T-helper 2 cell treated with Interferon-gamma antibody and Interleukin-4, amounts not matched to agents 100 ng/mL and 5 ng/mL, for 36 hours (primary cell): ENCODE measurements around the gene PCDHA1. TPM values are rescaled to one million over a fixed set of nuclear protein-coding genes. Genes with fewer than 3 reads are reported as not detected.

ENCODE experiments used
- intact Hi-C: fragments of 100-400 bp; cut with micrococcal nuclease; formaldehyde crosslinking; loops from one replicate; pipeline ENCODE4 v1.15.1; 2023
- total RNA-seq: library from RNA; stranded (reverse); gene quantifications from 2 replicates; pipeline ENCODE4 v1.2.3, GENCODE V29; 2022

PCDHA1 gene
- total RNA-seq, 1 donor from 2014 or later, result not detected

DNA sequence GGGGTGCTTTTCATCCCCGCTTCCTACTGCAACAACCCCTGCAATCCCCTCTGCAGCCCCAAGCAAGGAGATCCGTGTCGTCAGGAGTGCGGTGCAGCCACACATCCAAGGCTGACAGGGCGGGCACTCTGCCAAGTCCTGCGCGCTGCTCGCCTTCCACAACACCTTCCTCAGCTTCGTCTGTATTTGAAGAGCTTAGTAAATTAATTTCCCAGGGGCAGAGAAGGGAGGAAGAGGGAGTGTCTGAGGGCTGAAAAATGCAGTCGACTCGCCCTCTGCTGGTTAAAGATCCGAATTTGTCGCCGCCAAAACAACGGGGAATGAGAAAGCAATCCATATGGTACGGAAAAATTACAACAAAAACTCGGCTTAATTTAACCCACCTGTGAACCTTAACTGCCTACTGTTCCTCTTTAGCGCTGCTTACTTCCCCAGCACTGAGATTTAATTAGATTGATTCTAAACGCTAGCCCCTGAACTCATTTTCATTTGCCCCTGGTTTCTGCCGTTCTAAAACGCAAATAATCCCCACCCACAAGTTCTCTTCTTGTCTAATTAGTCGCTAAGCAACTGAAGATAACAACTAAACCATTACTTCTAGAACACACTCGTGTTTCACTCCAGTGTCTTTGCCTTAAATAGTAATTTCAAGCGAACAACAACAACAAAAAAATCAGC is 254.3 kb downstream of the PCDHA1 start:
- intact Hi-C loops, result loop anchor here (10.0 kb wide), 1 partner anchor 215 kb away; the partner anchor contains the start of genes PCDHA5 and PCDHA6

DNA sequence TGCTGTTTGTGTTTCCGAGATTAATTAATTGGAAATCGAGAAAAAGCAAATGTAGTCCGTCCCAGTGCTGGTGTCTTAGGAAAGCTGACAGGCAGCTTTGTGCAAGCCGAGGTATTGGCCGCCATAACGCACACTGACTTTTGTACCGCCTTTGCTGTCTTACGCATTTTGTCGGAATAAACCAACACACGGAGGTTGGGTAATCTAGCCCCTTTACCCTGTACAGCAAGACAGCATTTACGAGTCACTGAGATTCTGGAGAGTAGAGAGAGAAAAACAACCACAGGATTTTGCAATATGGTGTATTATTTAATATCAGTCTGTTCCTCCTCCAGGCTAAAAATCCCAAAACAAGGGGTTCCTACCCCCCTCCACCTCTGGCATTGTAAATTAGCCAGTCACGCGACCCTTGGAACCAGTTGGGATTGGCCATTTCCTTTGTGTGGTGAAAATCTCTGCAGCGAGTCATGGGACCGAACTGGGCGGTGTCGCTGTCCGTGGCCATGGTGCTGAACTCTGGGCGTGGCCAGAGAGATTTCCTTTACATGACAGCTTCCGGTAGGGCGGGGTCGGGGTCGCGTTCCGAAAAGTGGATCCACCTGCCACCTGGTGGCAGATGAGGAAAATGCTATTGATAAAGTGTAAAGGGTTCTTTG is 255.0 kb downstream of the PCDHA1 start:
- intact Hi-C loops, result loop anchor here (1.0 to 10.0 kb wide), 2 partner anchors 200 to 216 kb away; partner anchors contain the start of genes PCDHA5, PCDHA6 and PCDHA8

DNA sequence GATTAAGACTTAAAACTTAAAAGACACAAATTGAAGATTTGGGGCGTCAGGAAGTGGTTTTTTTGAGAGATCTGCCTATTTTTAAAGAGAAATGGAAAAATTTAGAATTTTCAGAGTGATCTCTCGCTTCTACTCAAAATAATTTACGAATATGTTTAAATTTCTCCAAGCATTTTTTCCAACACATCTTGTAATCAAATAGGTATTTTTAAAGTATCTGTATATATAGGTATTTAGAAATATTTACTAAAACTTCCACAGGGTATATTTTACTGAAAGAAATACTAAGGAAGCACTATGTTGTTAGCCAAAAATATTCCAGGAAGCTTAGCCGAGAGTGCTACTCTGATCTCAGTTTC is 255.5 kb downstream of the PCDHA1 start:
- intact Hi-C loops, result loop anchor here (1.0 to 10.0 kb wide), 2 partner anchors 200 to 217 kb away; partner anchors contain the start of genes PCDHA5, PCDHA6 and PCDHA8

DNA sequence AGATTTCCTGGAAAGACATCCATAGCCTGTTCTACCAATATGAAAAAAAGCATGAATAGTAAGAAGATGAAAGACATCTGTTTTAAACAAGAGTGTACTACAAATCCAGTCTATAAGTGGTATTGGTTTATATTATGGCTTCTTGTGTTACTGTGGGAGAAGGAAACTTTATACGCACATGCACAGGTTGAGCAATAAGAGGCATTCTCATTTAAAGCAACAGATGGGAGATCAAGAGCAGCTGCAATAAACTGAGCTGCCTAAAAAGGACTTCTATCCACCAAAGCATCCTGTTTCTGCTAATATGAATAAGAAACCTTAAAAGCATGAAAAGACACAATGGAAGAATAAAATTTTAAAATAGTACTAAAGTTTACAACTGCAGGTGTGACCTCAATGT is 256.6 kb downstream of the PCDHA1 start:
- intact Hi-C loops, result loop anchor here (10.0 kb wide), 1 partner anchor 218 kb away; the partner anchor contains the start of genes PCDHA5 and PCDHA6

DNA sequence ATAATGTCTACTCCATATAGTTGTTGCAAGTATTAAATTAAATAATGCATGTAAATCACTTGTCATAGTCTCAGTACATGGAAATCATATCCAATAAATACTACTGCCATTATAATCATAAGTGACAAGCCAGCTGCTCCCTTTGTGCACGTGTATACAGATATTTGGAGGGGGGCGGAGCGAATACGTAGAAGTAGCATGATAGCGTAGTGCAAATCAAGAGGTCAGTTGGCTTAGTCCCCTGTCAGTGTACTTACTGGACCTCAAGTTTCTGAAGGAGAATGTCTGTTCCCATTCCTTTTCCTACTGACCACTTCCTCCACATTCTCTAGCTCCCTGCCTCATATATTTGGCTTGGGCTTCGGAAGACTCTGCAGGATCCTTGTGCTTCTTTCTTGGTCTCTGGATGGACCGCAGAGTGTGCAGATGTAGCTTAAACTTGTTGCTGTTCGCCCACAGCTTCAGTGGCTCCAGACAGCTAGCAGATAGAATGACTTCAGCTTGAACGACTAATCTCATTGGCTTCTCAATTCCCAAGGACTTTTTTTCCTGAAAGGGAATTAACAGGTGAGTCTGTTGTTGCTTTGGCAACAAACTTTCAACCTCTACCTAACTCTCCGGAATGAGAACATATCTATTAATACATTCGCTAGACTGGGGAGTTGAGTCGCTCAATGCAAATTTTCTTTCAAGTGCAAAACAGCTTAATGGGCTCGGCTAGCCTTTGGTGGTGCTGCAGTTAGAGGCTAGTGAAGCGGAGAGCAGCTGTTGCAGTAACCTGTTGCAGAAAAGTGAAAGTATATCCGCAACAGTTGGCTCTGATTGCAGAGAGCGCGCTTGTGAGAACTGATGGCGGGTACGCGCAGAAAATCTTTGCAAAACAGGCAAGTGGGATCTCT is 264.9 kb downstream of the PCDHA1 start, which contains the start of gene PCDHB1:
Gene PCDHB1 (plus strand): TSS at position 753 of the 899 bp plus-strand sequence. CDS start 97 bp downstream, at position 850.
- intact Hi-C loops, result no loop called here

DNA sequence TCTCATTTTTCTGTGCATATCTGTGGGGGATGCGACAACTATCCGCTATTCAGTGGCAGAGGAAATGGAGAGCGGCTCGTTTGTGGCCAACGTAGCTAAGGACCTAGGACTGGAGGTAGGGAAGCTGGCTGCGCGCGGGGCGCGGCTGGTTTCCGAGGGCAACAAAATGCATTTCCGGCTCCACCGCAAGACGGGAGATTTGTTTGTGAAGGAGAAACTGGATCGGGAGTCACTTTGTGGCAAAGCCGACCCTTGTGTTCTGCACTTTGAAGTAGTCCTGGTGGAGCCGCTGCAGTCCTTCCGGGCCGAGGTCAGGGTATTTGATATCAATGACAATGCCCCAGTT is 265.6 kb downstream of the PCDHA1 start:
- intact Hi-C loops, result no loop called here

Other genes starting within 250 kb of the PCDHA1 start
- gene EIF4EBP3, start 238.5 kb upstream of the PCDHA1 start, total RNA-seq, result 6.0 and 6.7 TPM in 2 replicates
- 39.3 and 41.2 TPM in 2 replicates for gene SRA1, start 228.7 kb upstream of the PCDHA1 start, total RNA-seq
- gene APBB3, start 221.5 kb upstream of the PCDHA1 start, total RNA-seq, result 22.4 and 24.5 TPM in 2 replicates
- 86.4 and 93.4 TPM in 2 replicates for gene SLC35A4, start 221.3 kb upstream of the PCDHA1 start, total RNA-seq
- 0.27 and 0.32 TPM in 2 replicates for gene CD14, start 153.0 kb upstream of the PCDHA1 start, total RNA-seq
- gene TMCO6, start 146.7 kb upstream of the PCDHA1 start, total RNA-seq, result 36.4 and 38.6 TPM in 2 replicates
- 68.5 and 73.4 TPM in 2 replicates for gene NDUFA2, start 138.5 kb upstream of the PCDHA1 start, total RNA-seq
- 111 and 115 TPM in 2 replicates for gene IK, start 138.3 kb upstream of the PCDHA1 start, total RNA-seq
- gene WDR55, start 121.2 kb upstream of the PCDHA1 start, total RNA-seq, result 35.9 and 36.9 TPM in 2 replicates
- 2.8 and 3.2 TPM in 2 replicates for gene DND1, start 112.6 kb upstream of the PCDHA1 start, total RNA-seq
- 83.4 and 84.8 TPM in 2 replicates for gene HARS1, start 94.8 kb upstream of the PCDHA1 start, total RNA-seq
- gene HARS2, start 94.7 kb upstream of the PCDHA1 start, total RNA-seq, result 31.1 and 33.8 TPM in 2 replicates
- 56.7 and 57.6 TPM in 2 replicates for gene ZMAT2, start 85.7 kb upstream of the PCDHA1 start, total RNA-seq
- not detected in 2 replicates for gene PCDHA2, start 8.7 kb downstream of the PCDHA1 start, total RNA-seq
- not detected in 2 replicates for gene PCDHA3, start 14.9 kb downstream of the PCDHA1 start, total RNA-seq
- not detected in 2 replicates for gene PCDHA4, start 20.9 kb downstream of the PCDHA1 start, total RNA-seq
- not detected in 2 replicates for gene PCDHA5, start 35.5 kb downstream of the PCDHA1 start, total RNA-seq
- gene PCDHA6, start 41.8 kb downstream of the PCDHA1 start, total RNA-seq, result not detected in 2 replicates
- gene PCDHA7, start 48.1 kb downstream of the PCDHA1 start, total RNA-seq, result not detected in 2 replicates
- gene PCDHA8, start 55.0 kb downstream of the PCDHA1 start, total RNA-seq, result not detected in 2 replicates
- not detected in 2 replicates for gene PCDHA9, start 62.2 kb downstream of the PCDHA1 start, total RNA-seq
- gene PCDHA10, start 69.8 kb downstream of the PCDHA1 start, total RNA-seq, result not detected in 2 replicates
- gene PCDHA11, start 82.8 kb downstream of the PCDHA1 start, total RNA-seq, result not detected in 2 replicates
- not detected in 2 replicates for gene PCDHA12, start 89.2 kb downstream of the PCDHA1 start, total RNA-seq
- gene PCDHA13, start 96.0 kb downstream of the PCDHA1 start, total RNA-seq, result not detected in 2 replicates
- gene PCDHAC1, start 140.2 kb downstream of the PCDHA1 start, total RNA-seq, result not detected in 2 replicates
- not detected in 2 replicates for gene PCDHAC2, start 180.3 kb downstream of the PCDHA1 start, total RNA-seq